ENCODE results near the gene TMEM119.

DNA sequence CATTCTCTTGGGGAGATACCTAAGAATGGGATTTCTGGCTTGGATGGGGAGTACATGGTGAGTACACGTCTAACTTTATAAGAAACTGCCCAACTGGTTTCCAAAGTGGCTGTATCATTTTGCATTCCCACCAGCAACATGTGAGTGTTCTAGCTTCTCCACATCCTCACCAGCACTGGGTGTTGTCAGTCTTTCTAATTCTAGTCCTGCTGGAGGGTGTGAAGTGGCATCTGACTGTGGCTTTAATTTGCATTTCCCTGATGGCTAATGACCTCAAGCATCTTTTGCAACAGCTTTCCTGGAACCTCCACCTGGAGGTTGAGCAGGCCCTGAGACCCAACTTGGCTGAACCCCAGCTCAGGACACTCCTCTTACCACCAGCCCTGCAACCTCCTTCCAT lies 18.0 kb upstream of the TMEM119 start:
- no peak for TF ChIP-seq POLR2A (IDR thresholded peaks at IDR 0.05)
- TF ChIP-seq EP300 (IDR thresholded peaks at IDR 0.05), result no peak
- TF ChIP-seq, protein P1, sequence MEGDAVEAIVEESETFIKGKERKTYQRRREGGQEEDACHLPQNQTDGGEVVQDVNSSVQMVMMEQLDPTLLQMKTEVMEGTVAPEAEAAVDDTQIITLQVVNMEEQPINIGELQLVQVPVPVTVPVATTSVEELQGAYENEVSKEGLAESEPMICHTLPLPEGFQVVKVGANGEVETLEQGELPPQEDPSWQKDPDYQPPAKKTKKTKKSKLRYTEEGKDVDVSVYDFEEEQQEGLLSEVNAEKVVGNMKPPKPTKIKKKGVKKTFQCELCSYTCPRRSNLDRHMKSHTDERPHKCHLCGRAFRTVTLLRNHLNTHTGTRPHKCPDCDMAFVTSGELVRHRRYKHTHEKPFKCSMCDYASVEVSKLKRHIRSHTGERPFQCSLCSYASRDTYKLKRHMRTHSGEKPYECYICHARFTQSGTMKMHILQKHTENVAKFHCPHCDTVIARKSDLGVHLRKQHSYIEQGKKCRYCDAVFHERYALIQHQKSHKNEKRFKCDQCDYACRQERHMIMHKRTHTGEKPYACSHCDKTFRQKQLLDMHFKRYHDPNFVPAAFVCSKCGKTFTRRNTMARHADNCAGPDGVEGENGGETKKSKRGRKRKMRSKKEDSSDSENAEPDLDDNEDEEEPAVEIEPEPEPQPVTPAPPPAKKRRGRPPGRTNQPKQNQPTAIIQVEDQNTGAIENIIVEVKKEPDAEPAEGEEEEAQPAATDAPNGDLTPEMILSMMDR (IDR thresholded peaks at IDR 0.05), result no peak
